Prostate gland (tissue), 2 donors: Measurements from ENCODE around the gene CEACAM21. TPM values are rescaled to one million over a fixed set of nuclear protein-coding genes. Genes with fewer than 3 reads are reported as not detected.

ENCODE experiments used
- DNase-seq: peaks from one replicate; pipeline ENCODE4 v3.0.0-alpha.2; 2019; ENCODE audit warnings: low spot score
- H3K27ac ChIP-seq, 2 donors: fragments of 200-600 bp; sonication (generic); 2 replicates each; pipeline ENCODE4 v1.5.1; 2017 to 2019
- H3K27me3 ChIP-seq: fragments of 200-600 bp; sonication (generic); replicated peaks from 2 replicates; pipeline ENCODE4 v1.5.1; 2019; ENCODE audit not compliant: insufficient read depth
- H3K36me3 ChIP-seq, 2 donors: fragments of 200-600 bp; sonication (generic); 1 replicate in 1 of 2; 2 replicates in 1 of 2; pipeline versions ENCODE4 v1.5.1 to v1.8.1; 2017 to 2019
- H3K4me1 ChIP-seq: fragments of 200-600 bp; sonication (generic); replicated peaks from 2 replicates; pipeline ENCODE4 v1.5.1; 2019
- H3K4me3 ChIP-seq, 2 donors: fragments of 200-600 bp; sonication (generic); 2 replicates each; pipeline ENCODE4 v1.5.1; 2017 to 2019
- H3K9me3 ChIP-seq: fragments of 200-600 bp; sonication (generic); 2 replicates; pipeline ENCODE4 v1.5.1; 2017
- POLR2A ChIP-seq: fragments of 450-650 bp; IDR thresholded peaks from one replicate; pipeline ENCODE4 v1.6.1; 2016; ENCODE audit warnings: antibody characterized with exemption, mild to moderate bottlenecking
- POLR2AphosphoS5 ChIP-seq: sonication (generic); formaldehyde crosslinking; IDR thresholded peaks from one replicate; pipeline ENCODE4 v1.6.1; 2017; ENCODE audit warnings: antibody characterized with exemption
- WGBS: methylation state at CpG from one replicate; pipeline ENCODE4 v1.1.5; 2018; 5-methylcytosine and 5-hydroxymethylcytosine counted together
- intact Hi-C: fragments of 100-400 bp; cut with DNase I; formaldehyde crosslinking; loops from one replicate; pipeline ENCODE4 v1.14.2; 2022
- total RNA-seq, 2 donors: library from RNA; depleted of rRNA; stranded (reverse); fragments of >200 nt; gene quantifications; one replicate each; pipeline ENCODE4 v1.1.0, GENCODE V29; 2016
- TF ChIP-seq, protein P1 (sequence below), 4 experiments: fragments of 200-600 bp in 2 of 4; fragments of 450-650 bp in 2 of 4; sonication (generic) in 2 of 4; IDR thresholded peaks; 1 replicate in 3 of 4; 2 replicates in 1 of 4; pipeline ENCODE4 v1.5.1; 2016 to 2019; ENCODE audit warnings: antibody characterized with exemption in 4 of 4, mild to moderate bottlenecking in 2 of 4, moderate library complexity in 2 of 4

Gene CEACAM21
- total RNA-seq, 2 donors from 2014 or later: 1.5 TPM; not detected in 1

- intact Hi-C loops: no loop called here
- H3K27ac ChIP-seq: no peak overlapping the region
- H3K4me3 ChIP-seq: no peak overlapping the region
- TF ChIP-seq, protein P1, sequence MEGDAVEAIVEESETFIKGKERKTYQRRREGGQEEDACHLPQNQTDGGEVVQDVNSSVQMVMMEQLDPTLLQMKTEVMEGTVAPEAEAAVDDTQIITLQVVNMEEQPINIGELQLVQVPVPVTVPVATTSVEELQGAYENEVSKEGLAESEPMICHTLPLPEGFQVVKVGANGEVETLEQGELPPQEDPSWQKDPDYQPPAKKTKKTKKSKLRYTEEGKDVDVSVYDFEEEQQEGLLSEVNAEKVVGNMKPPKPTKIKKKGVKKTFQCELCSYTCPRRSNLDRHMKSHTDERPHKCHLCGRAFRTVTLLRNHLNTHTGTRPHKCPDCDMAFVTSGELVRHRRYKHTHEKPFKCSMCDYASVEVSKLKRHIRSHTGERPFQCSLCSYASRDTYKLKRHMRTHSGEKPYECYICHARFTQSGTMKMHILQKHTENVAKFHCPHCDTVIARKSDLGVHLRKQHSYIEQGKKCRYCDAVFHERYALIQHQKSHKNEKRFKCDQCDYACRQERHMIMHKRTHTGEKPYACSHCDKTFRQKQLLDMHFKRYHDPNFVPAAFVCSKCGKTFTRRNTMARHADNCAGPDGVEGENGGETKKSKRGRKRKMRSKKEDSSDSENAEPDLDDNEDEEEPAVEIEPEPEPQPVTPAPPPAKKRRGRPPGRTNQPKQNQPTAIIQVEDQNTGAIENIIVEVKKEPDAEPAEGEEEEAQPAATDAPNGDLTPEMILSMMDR (IDR thresholded peaks at IDR 0.05): no peak
- TF ChIP-seq POLR2AphosphoS5 (no peak), POLR2A (no peak)
- no peak for DNase-seq
- H3K9me3 ChIP-seq: no peaks in the 10 kb centered on the region
- 34% methylated on average over 2 of the region's 2 CpGs for WGBS
- H3K4me1 ChIP-seq: no peaks in the 10 kb centered on the region
- no peaks in the 10 kb centered on the region for H3K36me3 ChIP-seq
- H3K27me3 ChIP-seq: no peaks in the 10 kb centered on the region
Observed at GRCh38 chr19:41547569-41547968, 28.4 kb upstream of the CEACAM21 start.

DNA sequence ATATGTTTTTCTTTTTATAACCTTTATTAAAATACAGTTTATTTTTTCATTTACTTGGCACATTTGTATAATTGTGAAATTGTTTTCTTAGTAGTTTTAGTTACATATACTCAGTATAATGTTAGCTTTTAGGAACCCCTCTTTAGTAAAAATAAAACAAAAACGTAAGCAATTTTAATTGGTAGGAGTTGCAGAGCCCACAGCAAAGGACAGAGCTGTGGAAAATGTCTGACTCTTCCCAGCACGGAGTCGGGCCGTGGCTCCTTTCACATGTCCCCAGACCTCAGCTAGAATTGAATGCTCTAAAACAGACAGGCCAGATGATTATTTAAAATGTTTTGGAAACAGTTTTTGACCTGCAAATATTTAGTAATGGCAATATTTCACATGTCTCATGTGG lies 27.9 kb upstream of the CEACAM21 start:
- H3K36me3 ChIP-seq: no peaks in the 10 kb centered on the region
- 59% methylated on average over 4 of the region's 4 CpGs for WGBS
- H3K9me3 ChIP-seq: no peaks in the 10 kb centered on the region
- TF ChIP-seq, protein P1 (IDR thresholded peaks at IDR 0.05): no peak
- TF ChIP-seq POLR2AphosphoS5 (no peak), POLR2A (no peak)
- H3K27ac ChIP-seq: no peak overlapping the region
- no peak overlapping the region for H3K4me3 ChIP-seq
- intact Hi-C loops: no loop called here
- H3K4me1 ChIP-seq: no peaks in the 10 kb centered on the region
- no peak for DNase-seq
- H3K27me3 ChIP-seq: no peaks in the 10 kb centered on the region

DNA sequence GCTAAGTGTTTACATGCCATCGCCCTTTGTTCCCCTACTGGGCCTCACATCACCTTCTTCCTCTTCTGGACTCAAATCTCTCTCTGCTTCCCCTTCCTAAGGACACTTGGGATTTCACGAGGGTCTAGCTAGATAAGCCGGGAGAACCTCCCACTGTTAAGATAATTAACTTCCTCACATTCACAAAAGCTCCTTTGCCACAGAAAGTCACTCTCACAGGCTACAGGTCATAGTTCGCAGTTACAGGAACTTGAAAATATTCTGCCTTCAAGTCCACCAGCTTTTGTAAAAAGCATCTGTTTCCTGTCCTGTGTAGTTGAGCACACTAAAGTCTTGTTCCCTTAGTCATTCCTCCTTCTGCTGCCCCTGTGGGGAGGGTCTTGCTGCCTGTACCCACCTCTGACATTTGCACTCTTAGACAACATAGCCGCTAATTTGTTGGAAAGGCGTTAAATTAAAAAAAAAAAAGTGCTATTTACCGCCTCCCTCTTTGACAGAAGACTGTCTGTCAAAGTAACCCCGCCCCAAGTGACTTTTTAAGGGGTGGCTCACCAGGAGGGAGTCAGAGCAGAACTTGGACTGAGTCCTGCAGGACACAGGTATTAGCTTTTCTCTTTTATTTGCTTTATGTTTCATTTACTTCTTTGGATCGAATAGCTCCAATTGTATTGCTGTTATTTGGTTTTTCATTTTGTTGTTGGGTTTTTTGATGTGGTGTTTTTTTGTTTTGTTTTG lies 26.8 kb upstream of the CEACAM21 start:
- DNase-seq: no peak
- Histone ChIP-seq H3K27me3 (no peaks in the 10 kb centered on the region), H3K9me3 (no peaks in the 10 kb centered on the region), H3K4me3 (no peak overlapping the region), H3K4me1 (no peaks in the 10 kb centered on the region), H3K36me3 (no peaks in the 10 kb centered on the region), H3K27ac (no peak overlapping the region)
- WGBS: 49% methylated on average over 9 of the region's 9 CpGs
- TF ChIP-seq POLR2A: no peak
- no peak for TF ChIP-seq POLR2AphosphoS5
- TF ChIP-seq, protein P1 (IDR thresholded peaks at IDR 0.05): no peak
- intact Hi-C loops: no loop called here

- TF ChIP-seq POLR2AphosphoS5 (no peak), POLR2A (no peak)
- TF ChIP-seq, protein P1 (IDR thresholded peaks at IDR 0.05): no peak
- no peaks in the 10 kb centered on the region for H3K36me3 ChIP-seq
- no peak overlapping the region for H3K27ac ChIP-seq
- WGBS: 88% methylated on average over 5 of the region's 5 CpGs
- intact Hi-C loops: no loop called here
- no peaks in the 10 kb centered on the region for H3K4me1 ChIP-seq
- no peaks in the 10 kb centered on the region for H3K27me3 ChIP-seq
- H3K4me3 ChIP-seq: no peak overlapping the region
- no peaks in the 10 kb centered on the region for H3K9me3 ChIP-seq
- no peak for DNase-seq
Observed at GRCh38 chr19:41549884-41550283, 26.1 kb upstream of the CEACAM21 start.

- H3K36me3 ChIP-seq: no peaks in the 10 kb centered on the region
- no peaks in the 10 kb centered on the region for H3K4me1 ChIP-seq
- intact Hi-C loops: no loop called here
- no peaks in the 10 kb centered on the region for H3K27me3 ChIP-seq
- no peak for DNase-seq
- TF ChIP-seq, protein P1 (IDR thresholded peaks at IDR 0.05): no peak
- TF ChIP-seq POLR2A (no peak), POLR2AphosphoS5 (no peak)
- H3K4me3 ChIP-seq: no peak overlapping the region
- H3K27ac ChIP-seq: no peak overlapping the region
- WGBS: 88% methylated on average over 9 of the region's 9 CpGs
- H3K9me3 ChIP-seq: no peaks in the 10 kb centered on the region
Observed at GRCh38 chr19:41551212-41551610, 24.8 kb upstream of the CEACAM21 start.
